Neural cell (in vitro differentiated cells): Measurements from ENCODE around the gene OGDH. TPM values are rescaled to one million over a fixed set of nuclear protein-coding genes. Genes with fewer than 3 reads are reported as not detected.
A peak's percentile ranks its signal among the peaks of the same experiment; 100 is the strongest.

Experiments used
- H2AFZ ChIP-seq: fragments of 200-600, 300-800 bp; sonication (generic), shearing (Covaris generic); 2 replicates; pipeline ENCODE4 v1.6.0; 2014; ENCODE audit warnings: low read depth, mild to moderate bottlenecking, antibody characterized with exemption, low read length, moderate library complexity
- H3F3A ChIP-seq: fragments of 200-600 bp; shearing (Covaris generic); 2 replicates; pipeline ENCODE4 v1.6.1; 2016; ENCODE audit warnings: mild to moderate bottlenecking, moderate library complexity, mixed read lengths, antibody characterized with exemption, low read length; ENCODE audit not compliant: insufficient read depth, poor library complexity, severe bottlenecking
- H3K27ac ChIP-seq: fragments of 200-600, 300-800 bp; sonication (generic), shearing (Covaris generic); 2 replicates; pipeline ENCODE4 v1.5.1; 2014; ENCODE audit warnings: mild to moderate bottlenecking, low read length, moderate library complexity
- H3K27me3 ChIP-seq: fragments of 300-800, 200-600 bp; sonication (generic), shearing (Covaris generic); 2 replicates; pipeline ENCODE4 v1.6.0; 2014; ENCODE audit warnings: mild to moderate bottlenecking, low read depth, low read length, moderate library complexity; ENCODE audit not compliant: insufficient read depth
- H3K36me3 ChIP-seq: fragments of 300-800, 200-600 bp; sonication (generic), shearing (Covaris generic); 2 replicates; pipeline ENCODE4 v1.5.1; 2014; ENCODE audit warnings: mild to moderate bottlenecking, antibody characterized with exemption, low read length, moderate library complexity; ENCODE audit not compliant: insufficient read depth
- H3K4me2 ChIP-seq: fragments of 300-800, 200-600 bp; sonication (generic), shearing (Covaris generic); 2 replicates; pipeline ENCODE4 v1.6.0; 2014; ENCODE audit warnings: mild to moderate bottlenecking, low read length
- H3K4me3 ChIP-seq: fragments of 300-800, 200-600 bp; sonication (generic), shearing (Covaris generic); 2 replicates; pipeline ENCODE4 v1.5.1; 2014; ENCODE audit warnings: mild to moderate bottlenecking, low read length, moderate library complexity
- H3K79me2 ChIP-seq: fragments of 200-600 bp; shearing (Covaris generic); replicated peaks from 2 replicates; pipeline ENCODE4 v1.6.0; 2014; ENCODE audit warnings: mild to moderate bottlenecking, low read length, moderate library complexity; ENCODE audit not compliant: insufficient read depth
- H3K9ac ChIP-seq: fragments of 300-800, 200-600 bp; sonication (generic), shearing (Covaris generic); 2 replicates; pipeline ENCODE4 v1.6.1; 2016; ENCODE audit warnings: mild to moderate bottlenecking, low read length, mixed read lengths
- H3K9me2 ChIP-seq: fragments of 200-600 bp; shearing (Covaris generic); 2 replicates; pipeline ENCODE4 v1.6.1; 2016; ENCODE audit warnings: mild to moderate bottlenecking, low read length, mixed read lengths; ENCODE audit not compliant: insufficient read depth
- H3K9me3 ChIP-seq: fragments of 200-600, 300-800 bp; sonication (generic), shearing (Covaris generic); 2 replicates; pipeline ENCODE4 v1.6.1; 2016; ENCODE audit warnings: mild to moderate bottlenecking, mixed run types, low read length, moderate library complexity, mixed read lengths
- H4K20me1 ChIP-seq: fragments of 200-600 bp; shearing (Covaris generic); 2 replicates; pipeline ENCODE4 v1.6.1; 2016; ENCODE audit warnings: mild to moderate bottlenecking, mixed run types; ENCODE audit not compliant: insufficient read depth
- CTCF ChIP-seq: fragments of 450-650 bp; IDR thresholded peaks from 2 replicates; pipeline ENCODE4 v1.5.1; 2014; ENCODE audit warnings: antibody characterized with exemption, mild to moderate bottlenecking, moderate library complexity; ENCODE audit not compliant: poor library complexity, severe bottlenecking
- EP300 ChIP-seq: fragments of 450-650 bp; conservative IDR thresholded peaks from 2 replicates; pipeline ENCODE4 v1.6.1; 2014; ENCODE audit warnings: antibody characterized with exemption, mild to moderate bottlenecking, moderate library complexity; ENCODE audit not compliant: poor library complexity, severe bottlenecking
- EZH2 ChIP-seq: fragments of 200-600, 300-800 bp; shearing (Covaris generic), sonication (generic); IDR thresholded peaks from 2 replicates; pipeline ENCODE4 v1.6.1; 2014; ENCODE audit warnings: antibody characterized with exemption, low read length, borderline replicate concordance, mild to moderate bottlenecking; ENCODE audit not compliant: insufficient read depth, poor library complexity, severe bottlenecking
- MXI1 ChIP-seq: fragments of 450-650 bp; conservative IDR thresholded peaks from 2 replicates; pipeline ENCODE4 v1.6.1; 2014; ENCODE audit warnings: antibody characterized with exemption, mild to moderate bottlenecking; ENCODE audit not compliant: poor library complexity, severe bottlenecking
- POLR2AphosphoS5 ChIP-seq: IDR thresholded peaks from 2 replicates; pipeline ENCODE4 v1.6.1; 2012
- RAD21 ChIP-seq: fragments of 450-650 bp; conservative IDR thresholded peaks from 2 replicates; pipeline ENCODE4 v1.6.1; 2014; ENCODE audit warnings: antibody characterized with exemption, mild to moderate bottlenecking, moderate library complexity
- REST ChIP-seq: IDR thresholded peaks from 2 replicates; pipeline ENCODE4 v1.6.1; 2012; ENCODE audit warnings: borderline replicate concordance
- SMC3 ChIP-seq: fragments of 450-650 bp; conservative IDR thresholded peaks from 2 replicates; pipeline ENCODE4 v1.6.1; 2014; ENCODE audit warnings: antibody characterized with exemption, mild to moderate bottlenecking, moderate library complexity; ENCODE audit not compliant: poor library complexity
- TAF1 ChIP-seq: IDR thresholded peaks from 2 replicates; pipeline ENCODE4 v1.6.1; 2012; ENCODE audit warnings: low read depth
- polyA minus RNA-seq: library from RNA; depleted of rRNA, polyadenylated mRNA; stranded (reverse); fragments of >200 nt; gene quantifications from 2 replicates; pipeline ENCODE4 v1.2.3, GENCODE V29; 2014
- polyA plus RNA-seq: library from polyadenylated mRNA; depleted of rRNA; stranded (reverse); fragments of >200 nt; gene quantifications from 2 replicates; pipeline ENCODE4 v1.2.3, GENCODE V29; 2014

The OGDH gene
- polyA plus RNA-seq, result 16.9 and 23.6 TPM in 2 replicates
- polyA minus RNA-seq, result 49.3 and 55.3 TPM in 2 replicates

- H3K4me2 ChIP-seq, result peak within 1 kb of the TSS; percentile 99
- no peaks in the 10 kb centered on the region for H3K36me3 ChIP-seq
- no peaks in the 10 kb centered on the region for H3K9me2 ChIP-seq
- peak within 1 kb of the TSS; percentile 97 for H3K27ac ChIP-seq
- H3K9ac ChIP-seq, result peak within 1 kb of the TSS; percentile 94
- peak within 1 kb of the TSS; percentile 90 for H3K4me3 ChIP-seq
- no peaks in the 10 kb centered on the region for H4K20me1 ChIP-seq
- no peaks in the 10 kb centered on the region for H3K9me3 ChIP-seq
- peaks cover 34% of the 10 kb centered on the region for H3K79me2 ChIP-seq
- TF ChIP-seq POLR2AphosphoS5 (peak; percentile 92), TAF1 (no peak), EZH2 (no peak), SMC3 (peak; percentile 38), RAD21 (no peak), REST (peak; percentile 91), EP300 (peak; percentile 85), MXI1 (peak; percentile 79), CTCF (no peak)
- peak within 1 kb of the TSS; percentile 90 for H2AFZ ChIP-seq
- H3F3A ChIP-seq, result no peaks in the 10 kb centered on the region
- H3K27me3 ChIP-seq, result no peaks in the 10 kb centered on the region
Measured at GRCh38 chr7:44606341-44607140, at the start of gene OGDH. OGDH (plus strand) TSS chr7:44606627; CDS start chr7:44624344, 17,717 bp downstream.

- Histone ChIP-seq H3K36me3 (no peaks in the 10 kb centered on the region), H3K4me3 (no peak overlapping the region), H3K27ac (no peak overlapping the region), H3K27me3 (no peaks in the 10 kb centered on the region), H3K9ac (no peak overlapping the region), H3K79me2 (no peaks in the 10 kb centered on the region), H2AFZ (no peak overlapping the region), H4K20me1 (no peaks in the 10 kb centered on the region), H3K9me2 (no peaks in the 10 kb centered on the region), H3F3A (no peaks in the 10 kb centered on the region), H3K9me3 (no peaks in the 10 kb centered on the region), H3K4me2 (no peak overlapping the region)
- TF ChIP-seq EP300, result no peak
- no peak for TF ChIP-seq CTCF
Measured at GRCh38 chr7:44557485-44557884, 48.9 kb upstream of the OGDH start.
